ENCODE measurements around the gene SYTL3.
"Not testable (repeated sequence)": the region's sequence is repeated elsewhere in the genome, so short reads cannot be mapped to it uniquely, and the experiment has no call there.

SYTL3 gene

DNA sequence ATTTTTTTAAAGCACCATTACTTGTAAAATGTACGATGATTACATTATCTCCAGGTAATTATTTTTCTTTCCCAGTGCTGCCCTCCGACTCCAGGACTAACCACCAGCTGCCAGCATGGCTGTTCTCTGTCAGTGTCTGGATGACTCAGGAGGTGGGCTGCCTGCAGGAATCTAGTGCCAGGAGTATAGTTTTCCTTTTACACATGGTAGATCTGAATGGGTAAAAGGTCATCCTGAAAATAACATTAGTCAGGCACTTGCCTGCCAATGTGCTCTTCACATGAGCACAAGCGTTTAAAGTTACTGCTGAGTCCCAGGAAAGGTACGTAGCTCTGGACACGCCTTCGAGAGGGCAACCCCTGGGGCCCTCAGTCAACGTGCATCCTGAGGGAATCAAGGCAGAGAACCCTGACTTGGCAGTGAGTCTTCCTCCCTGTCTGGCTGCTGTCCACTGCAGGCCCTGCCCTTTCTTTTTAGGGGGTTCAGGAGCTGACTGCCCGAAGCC lies 7.7 kb upstream of the SYTL3 start:
- no peak for DNase-seq

DNA sequence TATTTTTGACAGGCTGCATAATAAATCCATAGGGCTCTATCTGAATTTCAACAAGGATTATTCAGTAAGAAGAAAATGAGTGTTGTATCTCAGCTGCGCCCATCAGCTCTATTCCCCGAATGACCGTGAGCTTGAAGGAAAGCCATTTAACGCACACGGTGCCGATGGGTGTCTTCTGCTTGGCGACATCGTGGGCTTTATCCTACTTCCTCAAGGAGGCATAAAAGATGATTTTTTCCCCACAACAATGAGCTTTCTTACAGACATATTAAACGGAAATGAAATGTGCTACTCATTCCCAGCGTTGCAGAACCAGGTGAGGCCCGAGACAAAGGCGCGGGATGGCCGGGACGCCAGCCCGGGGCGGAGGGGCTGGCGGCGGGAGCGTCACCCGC lies 6.0 kb upstream of the SYTL3 start:
- DNase-seq, result no peak

DNA sequence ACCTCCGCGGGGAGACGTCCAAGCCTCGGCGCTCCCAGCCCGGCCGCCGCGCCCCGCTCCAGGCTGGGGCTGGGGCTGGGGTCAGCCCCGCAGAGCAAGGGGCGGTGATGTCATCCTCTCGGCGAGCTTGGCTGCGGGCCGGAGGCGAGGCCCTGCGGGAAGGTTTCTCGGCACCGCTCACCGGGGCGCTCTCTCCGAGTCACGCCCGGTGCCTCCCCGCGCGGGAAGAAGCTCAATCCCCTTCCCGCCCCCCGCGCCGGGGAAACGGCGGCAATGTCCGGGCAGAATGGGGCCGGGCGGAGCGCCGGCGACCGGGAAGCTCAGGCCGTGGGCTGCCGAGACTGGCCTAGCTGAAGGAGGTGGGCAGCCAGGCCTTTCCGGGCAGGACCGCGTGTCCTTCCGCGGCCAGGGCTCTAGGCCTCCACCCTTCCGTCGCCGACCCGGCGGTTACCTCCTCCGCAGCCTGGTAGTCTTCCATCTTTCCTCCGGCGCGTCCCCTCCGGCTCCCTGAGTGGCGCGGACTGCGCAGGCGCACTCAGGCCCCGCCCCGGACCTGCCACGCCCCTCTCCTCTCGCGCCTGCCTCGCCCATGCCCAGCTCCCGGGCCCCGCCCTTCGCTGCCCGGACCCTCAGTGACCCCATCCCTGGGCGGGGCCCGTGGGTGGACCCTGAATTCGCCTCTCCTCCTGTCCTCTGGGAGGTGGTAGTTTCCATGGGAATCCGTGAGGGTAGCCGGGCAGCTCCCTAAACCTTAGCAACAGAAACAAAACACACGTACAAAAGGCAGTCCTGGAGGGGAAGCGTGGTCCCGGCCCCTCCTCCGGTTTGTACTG lies 5.4 kb upstream of the SYTL3 start, which contains the start of gene DYNLT1:
Gene DYNLT1 (minus strand): TSS at position 513 of the 833 bp plus-strand sequence. CDS start 35 bp downstream, at position 478.
- peak; percentile 89 for DNase-seq

DNA sequence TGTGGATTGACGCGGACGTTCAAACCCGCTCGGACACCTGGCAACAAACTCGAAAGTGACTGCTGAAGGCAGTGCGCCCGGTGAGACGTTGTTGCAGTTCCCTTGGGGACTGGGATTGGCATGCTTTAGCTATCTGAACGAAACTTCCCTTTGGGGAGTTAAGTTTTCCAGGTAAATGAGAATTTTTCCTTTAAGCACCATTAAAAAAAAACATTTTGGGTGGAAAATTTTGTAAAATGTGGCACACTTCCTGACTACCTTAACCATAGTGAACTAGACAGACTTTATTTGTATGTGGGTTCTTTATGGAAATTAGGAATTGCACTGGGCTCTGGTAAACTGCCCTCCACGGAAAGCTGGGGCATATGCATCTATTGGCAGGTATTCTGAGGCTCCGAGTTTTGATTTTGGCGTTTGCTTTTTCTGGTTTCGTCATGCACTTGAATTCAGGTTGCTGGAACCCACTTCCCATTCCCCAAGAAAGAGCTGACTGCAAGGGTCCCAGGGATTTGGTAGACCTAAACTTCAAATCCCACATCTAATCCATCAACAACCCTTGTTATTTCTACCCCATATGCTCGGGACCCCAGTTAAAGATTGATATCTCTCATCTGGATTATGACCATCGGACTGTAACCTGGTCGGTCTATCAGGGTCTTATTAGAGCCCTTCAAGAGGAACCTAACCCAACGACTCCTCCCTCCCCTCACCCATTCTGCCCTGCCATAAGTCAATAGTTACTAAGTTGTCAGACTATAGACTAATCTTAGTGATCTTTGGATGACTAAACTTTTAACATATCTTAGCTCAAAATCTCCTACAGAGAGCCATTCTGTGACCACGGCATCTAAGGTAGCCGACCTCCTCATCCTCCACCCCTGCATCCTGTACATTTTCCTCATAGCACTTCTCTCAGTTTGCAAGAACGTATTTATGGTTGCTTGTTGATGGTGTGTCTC lies 4.5 kb upstream of the SYTL3 start:
- DNase-seq, result no peak

DNA sequence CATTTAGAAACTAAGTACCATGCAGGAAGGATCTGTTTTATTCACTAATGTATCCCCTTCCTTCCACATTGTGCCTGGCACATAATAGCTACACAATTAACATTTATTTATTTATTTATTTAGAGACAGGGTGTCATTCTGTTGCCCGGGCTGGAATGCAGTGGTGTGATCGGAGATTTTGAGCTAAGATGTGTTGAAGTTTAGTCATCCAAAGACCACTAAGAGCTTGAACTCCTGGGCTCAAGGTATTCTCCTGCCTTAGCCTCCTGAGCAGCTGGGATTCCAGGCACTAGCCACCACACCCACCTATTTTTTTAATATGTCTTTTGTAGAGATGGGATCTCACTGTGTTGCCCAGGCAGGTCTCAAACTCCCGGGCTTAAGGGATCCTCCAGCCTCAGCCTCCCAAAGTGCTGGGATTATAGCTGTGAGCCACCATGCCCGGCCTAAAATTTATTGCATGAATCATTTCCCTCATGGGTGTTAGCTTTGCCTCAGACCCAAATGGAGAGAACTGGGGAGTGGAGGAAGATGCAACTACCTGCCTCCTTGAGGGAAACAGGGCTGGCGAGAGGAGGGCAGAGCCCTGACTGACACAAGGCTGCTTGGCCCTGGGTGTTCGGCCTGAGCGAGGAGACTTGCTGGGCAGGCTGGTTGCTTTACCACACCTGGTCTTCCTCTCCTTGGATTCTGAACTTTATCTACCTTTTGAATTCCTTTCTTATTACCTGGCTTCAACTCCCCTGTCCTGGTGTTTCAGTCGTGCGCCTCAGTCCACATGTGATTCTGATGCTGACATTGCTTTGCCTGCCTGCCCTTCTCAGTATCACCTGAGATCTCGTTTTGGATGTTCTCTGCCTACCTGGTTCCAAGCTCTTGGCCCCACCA lies 3.6 kb upstream of the SYTL3 start:
- DNase-seq, result no peak

DNA sequence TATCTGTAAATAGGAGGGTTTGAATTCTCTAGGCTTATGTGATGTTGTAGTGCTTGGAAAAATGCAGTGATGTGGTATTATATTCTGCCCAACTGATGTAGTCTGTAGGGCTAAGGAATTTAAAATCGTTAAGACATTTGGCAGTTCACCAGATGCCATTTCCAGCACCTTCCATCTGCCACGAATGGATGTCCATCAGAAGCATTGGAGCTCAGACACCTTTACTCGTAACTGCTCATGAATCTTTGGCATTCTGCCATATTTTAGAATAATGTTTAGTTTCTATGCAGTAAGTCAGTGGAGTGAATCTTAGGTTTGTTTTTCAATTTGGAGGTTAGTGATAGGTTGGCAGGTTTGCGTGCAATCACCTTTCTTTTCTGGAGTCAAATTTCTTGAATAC lies 2.4 kb upstream of the SYTL3 start:
- DNase-seq, result peak; percentile 38

DNA sequence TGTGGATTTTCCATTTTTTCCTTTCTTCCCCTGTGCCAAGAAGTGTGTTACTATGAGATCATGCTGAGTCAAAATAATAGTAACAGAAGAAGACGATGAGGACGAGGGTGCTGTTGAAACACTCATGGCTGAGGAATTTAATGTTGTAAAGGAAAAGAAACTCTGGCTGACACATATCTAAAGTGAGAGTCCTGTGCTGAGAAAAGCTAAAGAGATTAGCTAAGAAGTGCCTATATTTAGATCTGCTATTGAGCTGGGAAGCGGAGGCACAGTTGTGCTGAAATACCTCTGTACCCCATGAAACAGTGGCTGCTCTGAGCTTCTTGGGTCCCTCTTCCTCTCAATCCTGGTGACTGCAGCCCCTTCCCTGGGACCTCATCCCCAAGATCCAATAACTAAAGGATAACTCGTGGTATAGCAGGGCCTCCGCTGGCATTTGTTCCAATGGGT lies 1.1 kb upstream of the SYTL3 start:
- DNase-seq, result no peak

DNA sequence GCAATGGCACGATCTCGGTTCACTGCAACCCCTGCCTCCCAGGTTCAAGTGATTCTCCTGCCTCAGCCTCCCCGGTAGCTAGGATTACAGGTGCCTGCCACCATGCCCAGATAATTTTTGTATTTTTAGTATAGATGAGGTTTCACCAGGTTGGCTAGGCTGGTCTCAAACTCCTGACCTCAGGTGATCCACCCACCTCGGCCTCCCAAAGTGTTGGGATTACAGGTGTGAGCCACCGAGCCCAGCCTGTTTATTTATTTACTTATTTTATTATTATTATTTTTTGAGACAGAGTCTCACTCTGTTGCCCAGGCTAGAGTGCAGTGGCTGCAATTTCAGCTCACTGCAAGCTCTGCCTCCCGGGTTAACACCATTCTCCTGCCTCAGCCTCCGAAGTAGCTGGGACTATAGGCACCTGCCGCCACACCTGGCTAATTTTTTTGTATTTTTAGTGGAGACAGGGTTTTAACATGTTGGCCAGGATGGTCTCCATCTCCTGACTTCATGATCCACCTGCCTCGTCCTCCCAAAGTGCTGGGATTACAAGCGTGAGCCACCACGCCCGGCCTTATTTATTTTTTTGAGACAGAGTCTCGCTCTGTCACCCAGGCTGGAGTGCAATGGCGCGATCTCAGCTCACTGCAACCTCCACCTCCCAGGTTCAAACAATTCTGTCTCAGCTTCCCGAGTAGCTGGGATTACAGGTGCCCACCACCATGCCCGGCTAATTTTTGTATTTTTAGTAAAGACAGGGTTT lies 2.3 kb downstream of the SYTL3 start:
- not testable (repeated sequence) for DNase-seq

DNA sequence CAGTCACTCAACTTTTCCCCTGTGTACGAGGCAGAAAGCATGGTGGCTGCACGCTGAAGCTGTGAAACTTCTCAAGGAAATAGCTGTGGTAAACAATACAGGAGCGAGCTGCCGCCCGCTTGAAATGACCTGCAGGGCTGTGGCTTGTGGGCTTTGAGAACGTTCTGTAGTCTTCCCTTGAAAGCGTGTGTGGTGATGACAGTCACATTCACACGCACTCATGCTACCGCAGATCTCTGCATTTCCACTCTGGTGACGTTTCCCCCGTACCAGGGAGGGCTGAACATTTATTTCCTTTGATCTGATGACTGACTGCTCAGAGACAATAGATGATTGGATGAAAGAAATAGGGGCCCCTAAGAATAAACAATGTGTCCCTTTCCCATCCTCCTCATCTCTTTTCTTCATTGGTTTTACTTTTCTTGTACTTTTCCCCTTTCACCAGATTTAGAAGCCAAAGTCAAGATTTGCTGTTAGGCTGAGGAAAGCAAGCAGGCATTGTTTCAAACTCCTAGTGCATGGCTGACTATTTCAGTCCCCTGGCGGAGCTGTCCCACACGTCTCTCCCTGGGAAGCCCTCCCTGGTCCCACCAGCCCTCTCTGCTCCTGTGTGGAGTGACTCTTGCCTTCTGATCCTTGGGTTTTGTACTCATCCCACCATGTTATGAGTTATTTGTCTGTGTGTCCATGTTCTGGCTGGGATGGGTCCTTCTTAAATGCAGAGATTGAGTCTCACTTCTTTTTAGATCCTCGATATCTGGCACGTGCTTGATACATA lies 3.9 kb downstream of the SYTL3 start:
- no peak for DNase-seq

DNA sequence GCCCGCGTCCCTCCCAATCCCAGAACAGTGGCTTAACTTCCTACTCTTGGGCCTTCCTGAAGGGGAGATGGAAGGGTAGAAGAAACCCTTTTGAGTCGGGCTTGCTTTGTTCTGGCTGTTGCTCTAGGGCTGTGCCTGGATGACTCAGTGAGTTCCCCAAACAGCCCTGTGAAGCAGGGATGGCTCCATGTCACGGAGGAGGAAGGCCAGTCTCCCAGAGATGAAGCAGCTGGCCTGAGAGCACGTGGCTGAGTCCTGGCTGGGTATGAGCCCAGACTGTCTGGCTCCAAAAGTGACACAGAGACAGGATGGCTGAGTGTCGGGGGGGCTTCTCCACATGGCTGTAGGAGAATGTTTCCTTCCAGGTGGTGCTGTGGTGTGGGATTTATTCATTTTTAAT lies 4.6 kb downstream of the SYTL3 start:
- peak; percentile 45 for DNase-seq

DNA sequence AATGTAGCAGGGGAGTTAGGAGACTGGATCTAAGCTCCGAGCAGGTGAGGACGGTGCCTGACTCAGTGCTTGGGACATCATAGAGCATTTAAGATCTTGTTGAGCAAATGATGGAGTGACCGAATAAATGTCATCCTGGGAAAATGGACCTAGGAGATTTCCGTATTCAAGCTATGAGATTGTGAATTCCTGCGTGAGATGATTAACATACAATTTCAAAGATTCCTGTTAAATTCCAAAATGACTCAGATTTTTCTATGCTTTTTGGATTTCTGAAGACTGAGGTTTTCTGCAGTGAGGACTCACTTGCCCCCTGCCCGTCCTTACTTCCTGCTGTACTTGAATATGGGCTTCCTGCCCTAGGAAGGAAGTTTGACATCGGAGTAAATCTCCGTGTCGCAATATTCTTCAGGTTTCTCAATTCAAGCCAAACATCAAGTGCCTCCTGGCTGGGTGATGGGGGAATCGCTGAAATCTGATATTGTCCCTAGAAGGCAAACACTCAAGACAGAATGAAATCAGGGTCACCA lies 5.2 kb downstream of the SYTL3 start:
- peak; percentile 46 for DNase-seq

DNA sequence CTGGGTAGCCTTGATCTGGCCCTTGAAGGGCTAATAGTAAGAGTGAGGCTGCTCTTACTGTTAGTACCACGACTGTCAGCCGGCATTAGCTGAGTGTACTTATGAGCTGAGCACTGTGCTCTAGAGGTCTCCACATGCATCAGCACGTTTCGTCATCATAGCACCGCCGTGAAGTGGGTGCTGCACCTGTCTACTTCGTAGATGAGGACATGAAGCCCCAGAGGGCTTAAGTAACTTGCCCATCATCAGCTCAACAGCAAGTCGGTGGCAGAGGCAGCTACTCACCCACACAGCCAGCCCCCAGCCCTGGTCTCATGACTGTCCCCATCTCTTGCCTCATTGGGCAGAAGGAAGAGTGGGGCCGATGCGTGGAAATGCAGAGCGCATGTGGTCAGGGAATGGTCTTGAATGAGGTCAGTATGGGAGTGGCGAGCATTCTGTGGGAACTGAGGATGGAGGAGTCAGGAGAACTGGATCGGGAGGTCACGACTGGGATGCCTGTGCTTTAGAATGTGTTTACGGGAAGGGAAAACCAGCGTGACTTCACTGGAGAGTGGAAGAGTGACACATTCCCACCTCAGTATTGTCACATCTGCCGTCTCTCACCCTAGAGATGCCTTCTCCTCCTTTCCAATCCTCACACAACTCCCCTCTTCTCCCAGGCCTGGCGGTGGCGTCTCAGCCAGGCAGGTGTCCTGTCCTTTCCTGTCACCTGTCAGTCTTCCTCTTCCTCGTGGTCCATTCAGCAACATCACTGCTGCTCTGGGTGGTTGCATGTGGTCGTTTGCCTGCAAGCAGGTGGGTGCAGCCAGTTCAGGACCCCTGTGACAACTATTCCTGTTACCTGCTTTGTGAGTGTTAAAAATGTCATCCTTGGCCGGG lies 6.0 kb downstream of the SYTL3 start:
- peak; percentile 46 for DNase-seq

DNA sequence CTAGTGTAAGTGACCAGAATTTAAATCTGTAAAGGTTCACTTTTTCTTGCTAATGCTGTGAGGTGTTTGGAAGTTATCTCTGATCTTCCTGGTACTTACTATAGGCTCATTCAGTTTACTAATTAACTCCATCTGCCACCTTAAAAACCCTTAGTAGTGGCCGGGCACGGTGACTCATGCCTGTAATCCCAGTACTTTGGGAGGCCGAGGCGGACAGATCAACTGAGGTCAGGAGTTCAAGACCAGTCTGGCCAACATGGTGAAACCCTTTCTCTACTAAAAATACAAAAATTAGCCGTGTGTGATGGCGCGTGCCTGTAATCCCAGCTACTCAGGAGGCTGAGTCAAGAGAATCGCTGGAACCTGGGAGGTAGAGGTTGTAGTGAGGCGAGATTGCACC lies 7.1 kb downstream of the SYTL3 start:
- DNase-seq, result not testable (repeated sequence)

DNA sequence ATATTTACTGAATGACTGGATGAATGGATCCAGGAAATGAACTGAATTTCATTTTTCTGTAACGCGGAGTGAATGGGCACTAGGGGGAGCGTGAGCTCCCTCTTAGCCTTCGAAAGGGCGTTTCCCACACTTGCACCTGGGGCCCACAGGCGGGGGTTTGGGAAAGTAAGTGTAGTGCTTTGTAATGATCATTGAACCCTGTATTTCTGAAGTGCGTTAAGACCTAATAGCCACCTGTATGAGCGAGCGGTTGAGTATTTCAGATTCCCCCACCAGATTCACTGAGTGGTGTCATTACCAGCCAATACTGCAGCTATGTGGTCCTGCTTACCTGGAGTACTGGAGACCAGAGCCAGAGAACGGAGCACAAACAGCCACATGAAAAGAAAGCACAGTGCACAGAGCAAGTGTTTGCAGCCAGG lies 10.5 kb downstream of the SYTL3 start:
- DNase-seq, result peak; percentile 53

DNA sequence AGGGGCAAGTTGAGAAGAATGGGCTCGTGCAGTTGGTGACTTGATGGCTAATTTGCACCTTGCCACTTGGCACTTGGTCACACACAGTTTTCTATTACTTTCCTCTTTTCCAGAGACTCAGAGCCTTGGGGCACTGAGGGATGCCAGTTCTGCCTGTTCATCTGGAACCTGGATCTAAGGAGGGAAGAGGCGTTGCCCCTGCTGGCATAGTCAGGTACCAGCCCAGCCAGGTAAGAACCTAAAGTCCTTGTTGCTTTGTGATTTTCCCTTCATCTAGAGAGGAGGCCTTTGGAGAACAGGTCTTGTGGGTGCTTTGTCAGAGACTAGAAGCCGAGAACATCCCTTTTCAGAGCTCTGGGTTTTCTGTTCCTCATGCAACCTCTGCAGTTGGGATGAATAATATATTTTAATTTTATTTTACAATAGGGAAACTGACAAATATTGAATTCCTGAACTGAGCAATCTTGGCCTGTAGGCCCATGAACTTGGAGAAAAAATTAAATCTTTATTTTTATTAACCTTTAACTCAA lies 11.4 kb downstream of the SYTL3 start:
- no peak for DNase-seq

DNA sequence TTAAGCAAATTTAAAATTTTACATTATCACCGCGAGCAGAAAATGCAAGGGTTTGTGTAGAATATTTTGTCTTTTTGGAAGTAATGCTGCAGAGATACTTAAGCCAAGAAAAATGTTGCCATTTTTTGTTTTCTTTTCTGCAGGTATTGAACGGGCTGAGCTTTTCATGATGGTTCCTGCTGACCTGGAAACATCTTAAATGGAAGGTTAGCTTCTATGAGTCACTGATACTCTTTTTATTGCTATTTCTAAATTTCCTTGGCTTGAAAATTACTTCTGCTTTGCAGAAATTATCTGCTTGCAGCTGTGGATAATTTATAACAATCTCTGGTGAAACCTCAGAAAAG lies 12.7 kb downstream of the SYTL3 start:
- DNase-seq, result no peak

DNA sequence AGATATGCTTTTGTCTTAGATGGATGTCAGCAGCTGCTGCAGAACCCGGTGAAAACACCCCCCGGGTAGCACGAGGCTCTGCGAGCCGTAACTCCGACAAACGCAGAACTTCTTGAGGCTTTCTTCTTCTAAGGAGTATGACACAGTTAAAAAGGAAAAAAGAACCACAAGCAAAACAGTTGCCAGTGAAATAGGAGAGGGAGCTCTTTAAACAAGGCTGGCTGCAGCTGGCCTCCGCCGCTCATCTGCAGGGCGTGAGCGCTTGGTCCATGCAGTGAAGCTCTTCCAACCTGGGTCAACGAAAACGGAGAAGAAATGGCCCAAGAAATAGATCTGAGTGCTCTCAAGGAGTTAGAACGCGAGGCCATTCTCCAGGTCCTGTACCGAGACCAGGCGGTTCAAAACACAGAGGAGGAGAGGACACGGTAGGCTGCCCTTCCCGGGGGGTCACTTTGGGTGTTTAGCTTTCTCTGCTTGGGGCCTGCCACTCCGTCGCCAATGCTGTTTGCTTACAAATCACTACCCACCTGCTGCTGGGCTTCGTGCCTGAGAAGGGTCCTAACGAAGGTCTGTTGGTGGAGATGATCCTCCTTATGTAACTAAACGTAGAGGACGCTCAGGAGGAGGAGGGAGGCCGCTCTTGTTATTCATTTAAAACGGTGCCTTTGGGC lies 13.2 kb downstream of the SYTL3 start:
- peak; percentile 74 for DNase-seq

DNA sequence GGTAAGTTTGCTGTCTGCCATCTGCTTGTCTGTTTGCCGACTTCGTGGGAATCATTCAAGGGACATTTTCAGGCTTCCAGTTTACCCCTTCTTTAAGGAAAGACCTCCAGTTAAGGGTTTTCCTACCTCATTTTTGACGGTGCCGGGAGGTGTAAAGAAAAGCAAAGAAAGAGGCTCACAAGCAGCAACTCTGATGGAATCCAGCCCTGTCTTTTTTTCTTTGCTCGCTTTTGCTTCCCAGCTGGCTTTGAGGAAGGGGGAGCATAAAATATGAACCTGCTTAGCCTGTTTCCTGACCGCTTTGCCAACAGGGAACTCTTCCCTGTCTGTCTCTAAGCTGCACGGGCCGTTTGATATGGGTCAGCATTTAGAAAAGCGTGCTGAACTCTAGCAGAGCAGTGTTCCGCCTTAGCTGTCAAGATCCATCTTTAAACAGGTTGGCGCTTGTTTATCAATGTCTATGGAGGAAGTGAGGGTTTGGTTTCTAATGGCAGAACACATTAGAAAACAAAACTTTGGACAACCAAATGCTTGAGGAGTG lies 13.8 kb downstream of the SYTL3 start:
- no peak for DNase-seq

All from NCI-H2171 treated with DMSO at 0.1 percent for 48 hours (cell line).